Dedifferentiated amniotic fluid mesenchymal stem cell (primary cell): ENCODE measurements around the gene LSAMP.
"Not testable (repeated sequence)": the region's sequence is repeated elsewhere in the genome, so short reads cannot be mapped to it uniquely, and the experiment has no call there.

ENCODE experiments used
- DNase-seq: peaks from one replicate; pipeline ENCODE4 v3.0.0-alpha.2; 2016; ENCODE audit errors: extremely low spot score

The LSAMP gene

GRCh38 chr3:115752978-115753377, 692.3 kb downstream of the LSAMP start:
- not testable (repeated sequence) for DNase-seq
